ENCODE results near the gene FAM3D. TPM values are rescaled to one million over a fixed set of nuclear protein-coding genes. Genes with fewer than 3 reads are reported as not detected.

The FAM3D gene
- polyA plus RNA-seq, 2 of the 4 experiments (the other 2 are of a cell fraction): not detected

DNA sequence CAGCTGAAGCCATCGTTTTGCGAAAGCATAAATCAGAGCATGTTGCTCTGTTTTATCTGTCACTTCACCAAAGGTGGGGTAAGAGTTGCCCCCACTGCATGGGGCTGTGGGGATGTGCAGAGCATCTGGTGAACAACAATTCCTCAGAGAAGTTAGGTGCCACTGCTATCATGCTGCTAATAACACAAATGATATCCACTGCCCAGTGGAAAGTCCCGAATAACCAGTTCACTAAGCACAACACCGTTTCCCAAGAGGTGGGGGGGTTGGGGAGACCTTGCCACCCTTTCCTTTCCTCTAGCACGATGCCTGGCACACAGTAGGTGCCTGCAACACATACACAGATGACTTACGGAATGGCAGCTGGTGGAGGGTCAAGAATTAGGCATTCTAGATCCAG, 38.6 kb downstream of the FAM3D start:
- Histone ChIP-seq H3K27ac (no peak overlapping the region), H3K4me1 (no peaks in the 10 kb centered on the region), H3K4me2 (no peak overlapping the region), H3K9me3 (no peaks in the 10 kb centered on the region), H3K4me3 (no peak overlapping the region)
- 73% methylated on average over 6 of the region's 6 CpGs for WGBS (ENCODE audit: missing lambda C conversion rate)
- ChIA-PET CTCF (interaction anchor here (0.8 to 9.7 kb wide), 6 partner anchors 9 to 164 kb away, joined by 3 to 126 read pairs (median 4); no protein-coding TSS in a partner anchor), POLR2A (no interaction called here)
- DNase-seq (ENCODE audit: low read depth in 1 of 2, low spot score in 1 of 2) (no peak), FAIRE-seq (no peak), ATAC-seq (no peak)
- TF ChIP-seq SREBF2 (IDR thresholded peaks at IDR 0.05) (no peak), NPAS2 (CRISPR knock-in tag; IDR thresholded peaks at IDR 0.05; ENCODE audit: borderline replicate concordance) (no peak), RFX5 (IDR thresholded peaks at IDR 0.05) (no peak), GATA3 (IDR thresholded peaks at IDR 0.05; ENCODE audit: borderline replicate concordance) (no peak), CHD2 (IDR thresholded peaks at IDR 0.05; ENCODE audit: low read length, partially characterized antibody) (no peak), EHMT2 (IDR thresholded peaks at IDR 0.05; ENCODE audit: low read depth) (no peak), HOXB5 (CRISPR knock-in tag; IDR thresholded peaks at IDR 0.05) (no peak), ESRRA (IDR thresholded peaks at IDR 0.05; ENCODE audit: borderline replicate concordance, low read length) (no peak)
- TF ChIP-seq, protein P1, sequence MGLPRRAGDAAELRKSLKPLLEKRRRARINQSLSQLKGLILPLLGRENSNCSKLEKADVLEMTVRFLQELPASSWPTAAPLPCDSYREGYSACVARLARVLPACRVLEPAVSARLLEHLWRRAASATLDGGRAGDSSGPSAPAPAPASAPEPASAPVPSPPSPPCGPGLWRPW (IDR thresholded peaks at IDR 0.05): no peak
- TF ChIP-seq, protein P2, sequence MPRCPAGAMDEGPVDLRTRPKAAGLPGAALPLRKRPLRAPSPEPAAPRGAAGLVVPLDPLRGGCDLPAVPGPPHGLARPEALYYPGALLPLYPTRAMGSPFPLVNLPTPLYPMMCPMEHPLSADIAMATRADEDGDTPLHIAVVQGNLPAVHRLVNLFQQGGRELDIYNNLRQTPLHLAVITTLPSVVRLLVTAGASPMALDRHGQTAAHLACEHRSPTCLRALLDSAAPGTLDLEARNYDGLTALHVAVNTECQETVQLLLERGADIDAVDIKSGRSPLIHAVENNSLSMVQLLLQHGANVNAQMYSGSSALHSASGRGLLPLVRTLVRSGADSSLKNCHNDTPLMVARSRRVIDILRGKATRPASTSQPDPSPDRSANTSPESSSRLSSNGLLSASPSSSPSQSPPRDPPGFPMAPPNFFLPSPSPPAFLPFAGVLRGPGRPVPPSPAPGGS (IDR thresholded peaks at IDR 0.05): no peak
- TF ChIP-seq, protein P3, sequence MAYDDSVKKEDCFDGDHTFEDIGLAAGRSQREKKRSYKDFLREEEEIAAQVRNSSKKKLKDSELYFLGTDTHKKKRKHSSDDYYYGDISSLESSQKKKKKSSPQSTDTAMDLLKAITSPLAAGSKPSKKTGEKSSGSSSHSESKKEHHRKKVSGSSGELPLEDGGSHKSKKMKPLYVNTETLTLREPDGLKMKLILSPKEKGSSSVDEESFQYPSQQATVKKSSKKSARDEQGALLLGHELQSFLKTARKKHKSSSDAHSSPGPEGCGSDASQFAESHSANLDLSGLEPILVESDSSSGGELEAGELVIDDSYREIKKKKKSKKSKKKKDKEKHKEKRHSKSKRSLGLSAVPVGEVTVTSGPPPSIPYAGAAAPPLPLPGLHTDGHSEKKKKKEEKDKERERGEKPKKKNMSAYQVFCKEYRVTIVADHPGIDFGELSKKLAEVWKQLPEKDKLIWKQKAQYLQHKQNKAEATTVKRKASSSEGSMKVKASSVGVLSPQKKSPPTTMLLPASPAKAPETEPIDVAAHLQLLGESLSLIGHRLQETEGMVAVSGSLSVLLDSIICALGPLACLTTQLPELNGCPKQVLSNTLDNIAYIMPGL (CRISPR knock-in tag; IDR thresholded peaks at IDR 0.05; ENCODE audit: borderline replicate concordance): no peak

DNA sequence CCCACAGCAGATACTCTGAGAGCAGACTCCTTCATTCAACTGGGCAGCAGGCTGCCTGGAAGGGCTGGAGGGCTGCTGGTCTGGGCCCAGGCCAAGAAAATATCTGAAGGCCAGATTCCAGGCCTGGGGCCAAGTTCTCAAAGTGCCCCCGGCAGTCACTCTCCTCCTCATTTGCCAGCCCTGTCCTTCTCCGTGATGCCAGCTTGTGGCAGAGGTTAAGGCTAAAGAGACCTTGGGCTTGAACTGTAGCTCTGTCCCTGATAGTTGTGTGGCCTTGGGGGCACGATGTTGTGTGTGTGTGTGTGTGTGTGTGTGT, 39.0 kb downstream of the FAM3D start:
- 35% methylated on average over 3 of the region's 3 CpGs for whole genome bisulfite sequencing (ENCODE audit: missing lambda C conversion rate)
- ChIA-PET POLR2A (no interaction called here), CTCF (interaction anchor here (0.8 to 9.7 kb wide), 7 partner anchors 8 to 164 kb away, joined by 3 to 126 read pairs (median 4); no protein-coding TSS in a partner anchor)
- Histone ChIP-seq H3K4me1 (no peaks in the 10 kb centered on the region), H3K4me2 (no peak overlapping the region), H3K4me3 (no peak overlapping the region), H3K27ac (no peak overlapping the region), H3K9me3 (no peaks in the 10 kb centered on the region)
- no peak for FAIRE-seq
- ATAC-seq: no peak
- TF ChIP-seq JUNB (IDR thresholded peaks at IDR 0.05): no peak
- no peak for DNase-seq (ENCODE audit: low read depth in 1 of 2, low spot score in 1 of 2)

DNA sequence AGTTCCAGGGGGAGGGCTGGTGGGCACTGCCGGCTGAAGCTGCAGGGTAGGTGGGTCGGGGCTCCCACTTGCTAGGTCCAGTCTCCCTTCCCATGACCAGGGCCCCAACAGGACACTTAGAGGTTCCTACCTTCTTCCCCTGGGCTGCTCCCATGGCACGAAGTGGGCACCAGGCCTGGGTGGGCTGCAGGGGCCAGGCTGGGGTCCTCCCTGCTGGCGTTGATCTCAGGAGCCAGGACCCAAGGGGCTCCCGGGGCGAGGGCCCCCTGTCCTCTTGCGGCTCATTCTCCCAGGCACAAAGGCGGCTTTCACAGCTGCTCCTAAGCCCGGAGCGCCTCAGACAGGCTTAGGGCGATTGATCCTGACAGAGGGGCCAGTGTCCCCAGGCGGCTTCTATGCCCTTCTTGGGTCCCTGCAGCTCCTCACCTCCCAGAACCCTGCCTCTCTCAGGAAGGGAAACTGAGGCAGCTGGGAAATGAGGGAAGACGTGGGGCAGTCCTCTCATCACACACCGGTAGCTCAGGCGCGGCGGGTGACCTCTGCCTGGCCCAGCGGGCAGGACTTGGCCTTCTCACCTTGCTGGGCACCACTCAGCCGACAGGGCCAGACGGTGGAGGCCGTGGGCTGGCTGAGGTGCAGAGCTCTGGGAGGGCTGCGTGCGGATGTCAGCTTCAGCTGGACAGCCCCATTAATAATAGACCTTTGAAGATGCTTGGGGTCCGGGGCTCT, 39.6 kb downstream of the FAM3D start:
- ChIA-PET CTCF (interaction anchor here (0.8 to 9.7 kb wide), 8 partner anchors 8 to 163 kb away, joined by 3 to 126 read pairs (median 4); no protein-coding TSS in a partner anchor), POLR2A (no interaction called here)
- ATAC-seq: no peak
- Histone ChIP-seq H3K4me2 (no peak overlapping the region), H3K4me1 (no peaks in the 10 kb centered on the region), H3K27ac (no peak overlapping the region), H3K4me3 (no peak overlapping the region), H3K9me3 (no peaks in the 10 kb centered on the region)
- 57% methylated on average over 11 of the region's 24 CpGs for WGBS (ENCODE audit: missing lambda C conversion rate)
- no peak for FAIRE-seq
- DNase-seq (ENCODE audit: low read depth in 1 of 2, low spot score in 1 of 2): no peak
- TF ChIP-seq FOSB (CRISPR knock-in tag; IDR thresholded peaks at IDR 0.05): no peak
- TF ChIP-seq, protein P4, sequence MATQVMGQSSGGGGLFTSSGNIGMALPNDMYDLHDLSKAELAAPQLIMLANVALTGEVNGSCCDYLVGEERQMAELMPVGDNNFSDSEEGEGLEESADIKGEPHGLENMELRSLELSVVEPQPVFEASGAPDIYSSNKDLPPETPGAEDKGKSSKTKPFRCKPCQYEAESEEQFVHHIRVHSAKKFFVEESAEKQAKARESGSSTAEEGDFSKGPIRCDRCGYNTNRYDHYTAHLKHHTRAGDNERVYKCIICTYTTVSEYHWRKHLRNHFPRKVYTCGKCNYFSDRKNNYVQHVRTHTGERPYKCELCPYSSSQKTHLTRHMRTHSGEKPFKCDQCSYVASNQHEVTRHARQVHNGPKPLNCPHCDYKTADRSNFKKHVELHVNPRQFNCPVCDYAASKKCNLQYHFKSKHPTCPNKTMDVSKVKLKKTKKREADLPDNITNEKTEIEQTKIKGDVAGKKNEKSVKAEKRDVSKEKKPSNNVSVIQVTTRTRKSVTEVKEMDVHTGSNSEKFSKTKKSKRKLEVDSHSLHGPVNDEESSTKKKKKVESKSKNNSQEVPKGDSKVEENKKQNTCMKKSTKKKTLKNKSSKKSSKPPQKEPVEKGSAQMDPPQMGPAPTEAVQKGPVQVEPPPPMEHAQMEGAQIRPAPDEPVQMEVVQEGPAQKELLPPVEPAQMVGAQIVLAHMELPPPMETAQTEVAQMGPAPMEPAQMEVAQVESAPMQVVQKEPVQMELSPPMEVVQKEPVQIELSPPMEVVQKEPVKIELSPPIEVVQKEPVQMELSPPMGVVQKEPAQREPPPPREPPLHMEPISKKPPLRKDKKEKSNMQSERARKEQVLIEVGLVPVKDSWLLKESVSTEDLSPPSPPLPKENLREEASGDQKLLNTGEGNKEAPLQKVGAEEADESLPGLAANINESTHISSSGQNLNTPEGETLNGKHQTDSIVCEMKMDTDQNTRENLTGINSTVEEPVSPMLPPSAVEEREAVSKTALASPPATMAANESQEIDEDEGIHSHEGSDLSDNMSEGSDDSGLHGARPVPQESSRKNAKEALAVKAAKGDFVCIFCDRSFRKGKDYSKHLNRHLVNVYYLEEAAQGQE (IDR thresholded peaks at IDR 0.05): no peak
- TF ChIP-seq, protein P5, sequence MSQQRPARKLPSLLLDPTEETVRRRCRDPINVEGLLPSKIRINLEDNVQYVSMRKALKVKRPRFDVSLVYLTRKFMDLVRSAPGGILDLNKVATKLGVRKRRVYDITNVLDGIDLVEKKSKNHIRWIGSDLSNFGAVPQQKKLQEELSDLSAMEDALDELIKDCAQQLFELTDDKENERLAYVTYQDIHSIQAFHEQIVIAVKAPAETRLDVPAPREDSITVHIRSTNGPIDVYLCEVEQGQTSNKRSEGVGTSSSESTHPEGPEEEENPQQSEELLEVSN (IDR thresholded peaks at IDR 0.05; ENCODE audit: borderline replicate concordance, low read depth): no peak
- no peak for TF ChIP-seq EP300 (IDR thresholded peaks at IDR 0.05)
- TF ChIP-seq RFX5 (IDR thresholded peaks at IDR 0.05): no peak
- no peak for TF ChIP-seq EHF (CRISPR knock-in tag; IDR thresholded peaks at IDR 0.05)
- TF ChIP-seq BHLHE40 (IDR thresholded peaks at IDR 0.05; ENCODE audit: low read depth, low read length): no peak
- TF ChIP-seq ZSCAN20 (CRISPR knock-in tag; IDR thresholded peaks at IDR 0.05): no peak
- no peak for TF ChIP-seq FOXS1 (CRISPR knock-in tag; IDR thresholded peaks at IDR 0.05)
- no peak for TF ChIP-seq ZNF302 (CRISPR knock-in tag; IDR thresholded peaks at IDR 0.05)
- TF ChIP-seq CHD2 (IDR thresholded peaks at IDR 0.05; ENCODE audit: low read length, partially characterized antibody): no peak
- no peak for TF ChIP-seq KDM1A (IDR thresholded peaks at IDR 0.05; ENCODE audit: low read depth)
- TF ChIP-seq, protein P6, sequence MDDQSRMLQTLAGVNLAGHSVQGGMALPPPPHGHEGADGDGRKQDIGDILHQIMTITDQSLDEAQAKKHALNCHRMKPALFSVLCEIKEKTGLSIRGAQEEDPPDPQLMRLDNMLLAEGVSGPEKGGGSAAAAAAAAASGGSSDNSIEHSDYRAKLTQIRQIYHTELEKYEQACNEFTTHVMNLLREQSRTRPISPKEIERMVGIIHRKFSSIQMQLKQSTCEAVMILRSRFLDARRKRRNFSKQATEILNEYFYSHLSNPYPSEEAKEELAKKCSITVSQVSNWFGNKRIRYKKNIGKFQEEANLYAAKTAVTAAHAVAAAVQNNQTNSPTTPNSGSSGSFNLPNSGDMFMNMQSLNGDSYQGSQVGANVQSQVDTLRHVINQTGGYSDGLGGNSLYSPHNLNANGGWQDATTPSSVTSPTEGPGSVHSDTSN (IDR thresholded peaks at IDR 0.05): no peak
- no peak for TF ChIP-seq NR3C1 (IDR thresholded peaks at IDR 0.05)
- TF ChIP-seq, protein P1 (IDR thresholded peaks at IDR 0.05): no peak
- TF ChIP-seq TFCP2L1 (CRISPR knock-in tag; IDR thresholded peaks at IDR 0.05): no peak

All from A549 (cell line).